Measurements from ENCODE around the gene HACD3. TPM values are rescaled to one million over a fixed set of nuclear protein-coding genes. Genes with fewer than 3 reads are reported as not detected.

The HACD3 gene
- total and polyA plus RNA-seq, 2 of the 4 experiments (the other 2 are of a cell fraction), result 60.9 to 131 TPM

GRCh38 chr15:65603559-65603958 lies 73.3 kb downstream of the HACD3 start:
- dilution Hi-C loops (cut with HindIII; ENCODE audit: low sequenced_read_pairs, unreplicated experiment) (no loop called here), intact Hi-C loops (cut with micrococcal nuclease) (no loop called here), in situ Hi-C loops (cut with MboI; ENCODE audit: low sequenced_read_pairs) (loop anchor here (25.0 kb wide), 1 partner anchor 684 kb away; the partner anchor contains the start of gene DIS3L)
- Histone ChIP-seq H3K27me3 (ENCODE audit: control insufficient read depth, insufficient read depth, low read length) (no peaks in the 10 kb centered on the region), H4K8ac (ENCODE audit: low read depth in 2 of 2, low read length in 2 of 2) (no peak overlapping the region), H3K27ac (ENCODE audit: insufficient read depth, low read length) (no peak overlapping the region), H2AFZ (replicated peaks; ENCODE audit: low read length, poor library complexity) (no peak overlapping the region), H4K5ac (ENCODE audit: low read depth, low read length) (no peak overlapping the region), H3K4me2 (ENCODE audit: low read depth, low read length) (no peak overlapping the region), H3K18ac (ENCODE audit: low read depth, low read length) (no peak overlapping the region), H3K56ac (ENCODE audit: extremely low read depth, insufficient read depth, low read length) (no peak overlapping the region), H2BK15ac (ENCODE audit: low read depth, low read length) (no peak overlapping the region), H3K79me1 (ENCODE audit: low read depth in 1 of 2, low read length in 2 of 2) (peaks cover 9 to 28% of the 10 kb centered on the region in 2 experiments), H3K14ac (replicated peaks; ENCODE audit: low read depth, low read length) (no peak overlapping the region), H2AK5ac (ENCODE audit: low read depth, low read length) (no peak overlapping the region), H4K20me1 (ENCODE audit: insufficient read depth, low read length) (no peaks in the 10 kb centered on the region), H2AK9ac (replicated peaks; ENCODE audit: low read depth, low read length, poor library complexity) (no peak overlapping the region), H4K91ac (ENCODE audit: insufficient read depth, low read depth, low read length) (no peak overlapping the region), H3K23ac (ENCODE audit: low read depth, low read length) (no peak overlapping the region), H3K4ac (ENCODE audit: low read depth, low read length) (no peak overlapping the region), H3K9ac (ENCODE audit: low read depth, low read length) (no peak overlapping the region), H3K36me3 (ENCODE audit: control insufficient read depth, insufficient read depth, low read length) (peaks cover 29% of the 10 kb centered on the region), H3K4me3 (ENCODE audit: insufficient read depth, low read depth, low read length) (no peak overlapping the region), H3K4me1 (ENCODE audit: control insufficient read depth, insufficient read depth, low read length) (no peaks in the 10 kb centered on the region), H3K9me3 (ENCODE audit: control insufficient read depth, insufficient read depth, low read length) (no peaks in the 10 kb centered on the region), H3K9me1 (ENCODE audit: insufficient read depth, low read length) (no peaks in the 10 kb centered on the region), H2BK120ac (ENCODE audit: low read depth, low read length) (no peak overlapping the region), H2BK5ac (ENCODE audit: low read depth, low read length, poor library complexity, severe bottlenecking) (no peak overlapping the region), H2BK20ac (ENCODE audit: low read depth, low read length) (no peak overlapping the region)
- CTCF ChIA-PET, result no interaction called here
- DNase-seq, result no peak
- POLR2A ChIA-PET (ENCODE audit: unreplicated experiment), result interaction anchor here (0.6 kb wide), 1 partner anchor 1103 kb away, joined by 8 read pairs; no protein-coding TSS in a partner anchor
- no peak for ATAC-seq (ENCODE audit: low read depth)
- TF ChIP-seq RFX5 (IDR thresholded peaks at IDR 0.05; ENCODE audit: low read depth, low read length) (no peak), RAD21 (IDR thresholded peaks at IDR 0.05; ENCODE audit: low read length) (no peak)
- TF ChIP-seq, protein P1, sequence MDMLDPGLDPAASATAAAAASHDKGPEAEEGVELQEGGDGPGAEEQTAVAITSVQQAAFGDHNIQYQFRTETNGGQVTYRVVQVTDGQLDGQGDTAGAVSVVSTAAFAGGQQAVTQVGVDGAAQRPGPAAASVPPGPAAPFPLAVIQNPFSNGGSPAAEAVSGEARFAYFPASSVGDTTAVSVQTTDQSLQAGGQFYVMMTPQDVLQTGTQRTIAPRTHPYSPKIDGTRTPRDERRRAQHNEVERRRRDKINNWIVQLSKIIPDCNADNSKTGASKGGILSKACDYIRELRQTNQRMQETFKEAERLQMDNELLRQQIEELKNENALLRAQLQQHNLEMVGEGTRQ (IDR thresholded peaks at IDR 0.05; ENCODE audit: low read depth, low read length), result no peak
- no CpG with 5 or more reads among the region's 1 CpG for WGBS, 2 experiments (ENCODE audit: extremely low coverage in 2 of 2, insufficient read length in 1 of 2)
- BruUV-seq (replicated peaks), result no TSS peak

All from IMR-90 (cell line).